Natural killer cell (primary cell): ENCODE results near the gene ENPP5. TPM values are rescaled to one million over a fixed set of nuclear protein-coding genes. Genes with fewer than 3 reads are reported as not detected.

ENCODE experiments used
- ATAC-seq, 3 donors: fragments of 150-1000 bp in 2 of 3; fragments of 200-7000 bp in 1 of 3; cut with Tn5 transposase; 1 replicate in 1 of 3; 2 replicates in 2 of 3; pipeline ENCODE4 v1.10.0; 2021; ENCODE audit warnings: mild to moderate bottlenecking in 2 of 3, moderate library complexity in 2 of 3
- DNase-seq, 2 donors: peaks; one replicate each; pipeline versions ENCODE4 v3.0.0 to v3.0.0-alpha.2; 2013 to 2021; ENCODE audit warnings: mixed read lengths in 1 of 2
- H3K27ac ChIP-seq: one replicate; pipeline ENCODE4 v1.5.1; 2013; ENCODE audit warnings: mild to moderate bottlenecking, low read length
- H3K27me3 ChIP-seq: one replicate; pipeline ENCODE4 v1.6.1; 2013; ENCODE audit warnings: low read length; ENCODE audit not compliant: control insufficient read depth, insufficient read depth
- H3K36me3 ChIP-seq: one replicate; pipeline ENCODE4 v1.6.1; 2013; ENCODE audit warnings: low read length; ENCODE audit not compliant: control insufficient read depth, insufficient read depth
- H3K4me1 ChIP-seq: one replicate; pipeline ENCODE4 v1.6.1; 2013; ENCODE audit warnings: low read length; ENCODE audit not compliant: control insufficient read depth, insufficient read depth
- H3K4me3 ChIP-seq: one replicate; pipeline ENCODE4 v1.5.1; 2013; ENCODE audit warnings: low read length
- H3K9me3 ChIP-seq: one replicate; pipeline ENCODE4 v1.6.1; 2013; ENCODE audit warnings: low read length; ENCODE audit not compliant: control insufficient read depth, insufficient read depth
- H3K27ac Mint-ChIP-seq, 2 donors: one replicate each; pipeline ENCODE4 v1.8.0; 2022; ENCODE audit warnings: mild to moderate bottlenecking in 2 of 2, mixed read lengths in 2 of 2, moderate library complexity in 1 of 2
- H3K27me3 Mint-ChIP-seq, 2 donors: one replicate each; pipeline ENCODE4 v1.8.0; 2022; ENCODE audit warnings: low read depth in 2 of 2, mixed read lengths in 2 of 2
- H3K36me3 Mint-ChIP-seq: one replicate; pipeline ENCODE4 v1.8.0; 2022; ENCODE audit warnings: mixed read lengths
- H3K4me1 Mint-ChIP-seq, 2 donors: one replicate each; pipeline ENCODE4 v1.8.0; 2022; ENCODE audit warnings: mixed read lengths in 2 of 2
- H3K4me3 Mint-ChIP-seq: one replicate; pipeline ENCODE4 v1.8.0; 2022; ENCODE audit warnings: mild to moderate bottlenecking, moderate library complexity, mixed read lengths
- H3K9me3 Mint-ChIP-seq, 2 donors: one replicate each; pipeline ENCODE4 v1.8.0; 2022; ENCODE audit warnings: mixed read lengths in 2 of 2
- WGBS: methylation state at CpG from one replicate; pipeline ENCODE4 v1.1.7; 2013; ENCODE audit warnings: missing lambda C conversion rate; ENCODE audit not compliant: insufficient coverage; 5-methylcytosine and 5-hydroxymethylcytosine counted together
- intact Hi-C: fragments of 100-400 bp; cut with micrococcal nuclease; formaldehyde crosslinking; loops from one replicate; pipeline ENCODE4 v1.14.2; 2022
- total RNA-seq, 4 donors: library from RNA; stranded (reverse); fragments of 120-200 nt in 1 of 4; gene quantifications; one replicate each; pipeline versions ENCODE4 v1.2.3 to v1.2.4, GENCODE V29; 2013 to 2022
- TF ChIP-seq, protein P1 (sequence below): fragments of 200-600 bp; IDR thresholded peaks from one replicate; pipeline ENCODE4 v1.8.0; 2022; ENCODE audit warnings: antibody characterized with exemption

The ENPP5 gene
- total RNA-seq, 3 donors from 2014 or later (not counting 1 experiment from before 2014, with no cell fraction given) = 9.3 to 13.4 (median 9.6) TPM

DNA sequence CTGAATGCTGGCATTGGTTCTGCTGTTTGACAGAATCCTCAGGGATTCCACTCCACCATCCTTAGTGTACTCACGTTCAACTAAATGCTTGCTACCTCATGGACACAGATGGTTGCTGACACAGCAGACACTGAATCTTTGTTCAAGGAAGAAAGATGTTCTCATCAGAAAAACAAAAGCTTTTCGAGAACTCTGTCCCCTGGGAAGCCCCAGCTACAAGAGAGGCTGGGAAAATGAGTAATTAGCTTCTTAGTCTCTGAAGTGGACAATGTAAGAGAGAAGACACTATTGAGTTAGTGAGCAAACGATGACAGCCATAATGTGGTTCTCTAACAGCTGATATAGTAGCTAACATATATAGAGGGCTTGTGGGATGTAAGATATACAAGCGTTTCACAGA, 30.9 kb upstream of the ENPP5 start:
- WGBS = 86% methylated on average over 3 of the region's 4 CpGs
- H3K4me1 Mint-ChIP-seq = no peaks in the 10 kb centered on the region
- Histone ChIP-seq H3K27ac (no peak overlapping the region), H3K4me3 (no peak overlapping the region), H3K36me3 (no peaks in the 10 kb centered on the region), H3K27me3 (no peaks in the 10 kb centered on the region), H3K4me1 (no peaks in the 10 kb centered on the region), H3K9me3 (no peaks in the 10 kb centered on the region)
- no peak for ATAC-seq
- DNase-seq = no peak
- H3K4me3 Mint-ChIP-seq = no peak overlapping the region
- intact Hi-C loops = no loop called here
- TF ChIP-seq, protein P1, sequence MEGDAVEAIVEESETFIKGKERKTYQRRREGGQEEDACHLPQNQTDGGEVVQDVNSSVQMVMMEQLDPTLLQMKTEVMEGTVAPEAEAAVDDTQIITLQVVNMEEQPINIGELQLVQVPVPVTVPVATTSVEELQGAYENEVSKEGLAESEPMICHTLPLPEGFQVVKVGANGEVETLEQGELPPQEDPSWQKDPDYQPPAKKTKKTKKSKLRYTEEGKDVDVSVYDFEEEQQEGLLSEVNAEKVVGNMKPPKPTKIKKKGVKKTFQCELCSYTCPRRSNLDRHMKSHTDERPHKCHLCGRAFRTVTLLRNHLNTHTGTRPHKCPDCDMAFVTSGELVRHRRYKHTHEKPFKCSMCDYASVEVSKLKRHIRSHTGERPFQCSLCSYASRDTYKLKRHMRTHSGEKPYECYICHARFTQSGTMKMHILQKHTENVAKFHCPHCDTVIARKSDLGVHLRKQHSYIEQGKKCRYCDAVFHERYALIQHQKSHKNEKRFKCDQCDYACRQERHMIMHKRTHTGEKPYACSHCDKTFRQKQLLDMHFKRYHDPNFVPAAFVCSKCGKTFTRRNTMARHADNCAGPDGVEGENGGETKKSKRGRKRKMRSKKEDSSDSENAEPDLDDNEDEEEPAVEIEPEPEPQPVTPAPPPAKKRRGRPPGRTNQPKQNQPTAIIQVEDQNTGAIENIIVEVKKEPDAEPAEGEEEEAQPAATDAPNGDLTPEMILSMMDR = no peak
- H3K9me3 Mint-ChIP-seq = no peaks in the 10 kb centered on the region
- H3K27ac Mint-ChIP-seq = no peak overlapping the region
- no peaks in the 10 kb centered on the region for H3K36me3 Mint-ChIP-seq
- no peaks in the 10 kb centered on the region for H3K27me3 Mint-ChIP-seq

DNA sequence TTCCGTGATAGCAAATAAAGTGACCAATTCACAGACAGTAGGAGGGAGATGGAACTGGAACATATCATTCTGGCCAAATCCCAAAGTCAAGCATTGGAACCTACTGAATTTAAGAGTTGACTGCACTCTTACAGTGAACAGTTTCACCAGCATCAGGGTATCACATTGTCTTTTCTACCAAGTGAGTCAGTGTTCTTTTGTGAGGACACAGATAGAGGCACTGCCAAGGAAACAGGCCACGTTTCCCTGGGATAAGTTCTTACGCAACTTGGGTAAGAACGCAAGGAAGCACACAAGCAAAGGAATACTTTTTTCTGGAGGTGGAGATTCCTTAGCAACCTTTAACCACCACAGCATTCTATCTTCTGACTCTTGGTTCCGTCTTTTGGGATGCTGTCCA, 28.6 kb upstream of the ENPP5 start:
- Mint-ChIP-seq H3K9me3 (no peaks in the 10 kb centered on the region), H3K4me3 (no peak overlapping the region), H3K36me3 (no peaks in the 10 kb centered on the region), H3K27me3 (no peaks in the 10 kb centered on the region), H3K4me1 (no peaks in the 10 kb centered on the region), H3K27ac (no peak overlapping the region)
- Histone ChIP-seq H3K4me1 (no peaks in the 10 kb centered on the region), H3K36me3 (no peaks in the 10 kb centered on the region), H3K9me3 (no peaks in the 10 kb centered on the region), H3K4me3 (no peak overlapping the region), H3K27ac (no peak overlapping the region), H3K27me3 (no peaks in the 10 kb centered on the region)
- ATAC-seq (no peak), DNase-seq (no peak)
- intact Hi-C loops = no loop called here
- TF ChIP-seq, protein P1 = no peak
- 97% methylated on average over 3 of the region's 5 CpGs for WGBS

DNA sequence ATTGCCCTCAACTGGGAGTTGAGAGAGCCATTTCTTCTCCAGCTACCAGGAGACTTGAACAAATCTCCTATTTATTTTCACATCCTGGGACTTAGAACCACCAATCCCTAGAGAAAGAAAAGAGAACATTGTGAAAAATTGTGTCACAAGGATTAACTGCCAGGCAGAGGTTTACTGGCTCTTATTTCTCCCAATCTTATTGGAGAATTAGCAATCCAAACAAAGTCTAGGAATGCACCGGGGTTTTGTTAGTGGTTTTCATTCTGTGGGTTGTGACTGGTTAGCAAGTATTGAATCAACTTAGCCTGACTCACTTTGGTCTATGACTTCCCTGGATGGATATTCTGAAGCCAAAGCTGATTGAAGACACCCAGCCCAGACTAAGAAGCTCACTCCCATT, 21.2 kb upstream of the ENPP5 start:
- no CpG with 5 or more reads among the region's 1 CpG for WGBS
- Mint-ChIP-seq H3K27ac (no peak overlapping the region), H3K9me3 (no peaks in the 10 kb centered on the region), H3K36me3 (no peaks in the 10 kb centered on the region), H3K4me3 (no peak overlapping the region), H3K27me3 (peaks cover 0 to 4% of the 10 kb centered on the region in 2 donors), H3K4me1 (no peaks in the 10 kb centered on the region)
- H3K27ac ChIP-seq = no peak overlapping the region
- no peaks in the 10 kb centered on the region for H3K4me1 ChIP-seq
- no peaks in the 10 kb centered on the region for H3K36me3 ChIP-seq
- H3K9me3 ChIP-seq = no peaks in the 10 kb centered on the region
- DNase-seq = no peak
- no peak for ATAC-seq
- intact Hi-C loops = no loop called here
- no peaks in the 10 kb centered on the region for H3K27me3 ChIP-seq
- no peak overlapping the region for H3K4me3 ChIP-seq
- TF ChIP-seq, protein P1 = no peak

DNA sequence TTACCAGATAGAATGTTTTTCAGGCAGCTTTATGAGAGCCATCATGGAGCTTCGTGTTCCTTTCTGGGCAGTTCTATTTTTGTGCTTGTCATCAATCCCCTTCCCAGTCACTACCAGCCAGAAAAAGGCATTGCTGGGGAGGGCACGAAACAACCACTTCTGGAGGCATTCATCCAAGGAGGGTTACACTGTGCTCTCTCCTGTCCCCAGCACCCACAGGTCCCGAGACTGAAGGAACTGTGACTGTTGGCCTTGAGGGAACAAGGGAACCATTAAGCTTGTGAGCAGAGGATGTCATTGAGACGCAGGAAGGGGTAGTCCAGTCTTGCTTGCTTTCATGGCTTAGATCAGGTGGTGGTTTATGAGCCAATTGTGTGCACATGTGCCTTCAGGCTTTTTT, 20.1 kb upstream of the ENPP5 start:
- Histone ChIP-seq H3K36me3 (no peaks in the 10 kb centered on the region), H3K9me3 (no peaks in the 10 kb centered on the region), H3K27me3 (no peaks in the 10 kb centered on the region), H3K4me1 (no peaks in the 10 kb centered on the region), H3K4me3 (no peak overlapping the region), H3K27ac (no peak overlapping the region)
- ATAC-seq (no peak), DNase-seq (no peak)
- Mint-ChIP-seq H3K4me1 (no peaks in the 10 kb centered on the region), H3K27ac (no peak overlapping the region), H3K36me3 (no peaks in the 10 kb centered on the region), H3K27me3 (peaks cover 0 to 4% of the 10 kb centered on the region in 2 donors), H3K4me3 (no peak overlapping the region), H3K9me3 (no peaks in the 10 kb centered on the region)
- TF ChIP-seq, protein P1 = no peak
- 87% methylated on average over 4 of the region's 4 CpGs for WGBS
- intact Hi-C loops = no loop called here
